ENCODE results near the gene SPR.
A peak's percentile ranks its signal among the peaks of the same experiment; 100 is the strongest.

The SPR gene

DNA sequence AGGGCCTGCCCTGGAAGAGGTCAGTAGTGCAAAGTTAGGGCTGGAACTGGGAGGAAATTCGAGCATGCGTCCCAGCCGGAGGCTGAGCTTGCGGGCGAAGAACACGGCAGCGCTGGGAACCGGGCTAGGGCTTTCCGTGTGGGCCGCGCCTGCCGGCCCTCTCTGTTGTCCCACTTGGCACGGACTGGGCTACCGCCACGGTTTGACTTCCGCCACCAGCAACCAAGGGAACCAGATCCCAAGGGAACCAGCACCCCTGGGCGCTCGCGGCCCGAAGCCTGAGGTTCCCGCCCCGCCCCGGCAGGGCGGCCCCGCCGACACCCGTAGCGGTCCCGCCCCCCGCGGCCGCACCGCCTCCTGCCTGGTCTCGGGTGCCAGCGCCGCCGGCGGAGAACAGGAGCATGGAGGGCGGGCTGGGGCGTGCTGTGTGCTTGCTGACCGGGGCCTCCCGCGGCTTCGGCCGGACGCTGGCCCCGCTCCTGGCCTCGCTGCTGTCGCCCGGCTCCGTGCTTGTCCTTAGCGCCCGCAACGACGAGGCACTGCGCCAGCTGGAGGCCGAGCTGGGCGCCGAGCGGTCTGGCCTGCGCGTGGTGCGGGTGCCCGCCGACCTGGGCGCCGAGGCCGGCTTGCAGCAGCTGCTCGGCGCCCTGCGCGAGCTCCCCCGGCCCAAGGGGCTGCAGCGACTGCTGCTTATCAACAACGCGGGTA lies at the start of gene SPR:
SPR (plus strand) TSS at position 377 of the 708 bp plus-strand sequence; CDS start at position 402, 25 bp downstream.
- peak within 1 kb of the TSS; percentile 74 for H3K9ac ChIP-seq (ENCODE audit: insufficient read length)
- DNase-seq (ENCODE audit: low read depth, low spot score): no peak
- no peak within 1 kb of the TSS for H3K27ac ChIP-seq
- no peaks in the 10 kb centered on the region for H3K9me3 ChIP-seq (ENCODE audit: low read depth, low read length)
- H3K36me3 ChIP-seq (ENCODE audit: insufficient read depth, low read length): peaks cover 4% of the 10 kb centered on the region; the same call in 1 of the 2 replicates
- TF ChIP-seq POLR2AphosphoS5 (IDR thresholded peaks at IDR 0.05; ENCODE audit: borderline replicate concordance, low read depth, low read length) (no peak; the same call in 1 of the 2 replicates), FOXP2 (optimal IDR thresholded peaks at IDR 0.05; ENCODE audit: control extremely low read depth, extremely low read length, insufficient read depth) (no peak), EZH2 (IDR thresholded peaks at IDR 0.05) (no peak)
- peak within 1 kb of the TSS; percentile 97 for H3K4me3 ChIP-seq

DNA sequence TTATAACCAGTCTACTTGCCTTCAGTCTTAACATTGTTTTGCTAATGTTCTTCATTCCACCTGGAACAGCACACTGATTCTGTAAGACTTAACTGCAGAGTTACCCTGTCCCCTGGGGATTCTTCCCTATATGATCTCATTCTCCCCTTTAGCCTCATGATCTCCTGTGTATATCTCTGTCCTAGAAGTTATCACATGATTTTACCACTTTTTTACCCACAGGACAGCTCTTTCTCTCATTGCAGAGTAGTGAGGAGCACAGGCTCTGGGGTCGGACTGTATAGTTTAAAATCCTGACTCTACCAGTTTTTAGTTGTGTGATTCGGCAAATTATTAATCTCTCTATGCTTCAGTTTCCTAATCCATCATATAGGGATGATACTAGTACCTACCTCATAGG lies 47.1 kb upstream of the SPR start:
- no peak for DNase-seq (ENCODE audit: low read depth, low spot score)
- H3K27ac ChIP-seq: no peak overlapping the region
- TF ChIP-seq POLR2AphosphoS5 (IDR thresholded peaks at IDR 0.05; ENCODE audit: borderline replicate concordance, low read depth, low read length) (no peak), FOXP2 (optimal IDR thresholded peaks at IDR 0.05; ENCODE audit: control extremely low read depth, extremely low read length, insufficient read depth) (no peak), EZH2 (IDR thresholded peaks at IDR 0.05) (no peak)

DNA sequence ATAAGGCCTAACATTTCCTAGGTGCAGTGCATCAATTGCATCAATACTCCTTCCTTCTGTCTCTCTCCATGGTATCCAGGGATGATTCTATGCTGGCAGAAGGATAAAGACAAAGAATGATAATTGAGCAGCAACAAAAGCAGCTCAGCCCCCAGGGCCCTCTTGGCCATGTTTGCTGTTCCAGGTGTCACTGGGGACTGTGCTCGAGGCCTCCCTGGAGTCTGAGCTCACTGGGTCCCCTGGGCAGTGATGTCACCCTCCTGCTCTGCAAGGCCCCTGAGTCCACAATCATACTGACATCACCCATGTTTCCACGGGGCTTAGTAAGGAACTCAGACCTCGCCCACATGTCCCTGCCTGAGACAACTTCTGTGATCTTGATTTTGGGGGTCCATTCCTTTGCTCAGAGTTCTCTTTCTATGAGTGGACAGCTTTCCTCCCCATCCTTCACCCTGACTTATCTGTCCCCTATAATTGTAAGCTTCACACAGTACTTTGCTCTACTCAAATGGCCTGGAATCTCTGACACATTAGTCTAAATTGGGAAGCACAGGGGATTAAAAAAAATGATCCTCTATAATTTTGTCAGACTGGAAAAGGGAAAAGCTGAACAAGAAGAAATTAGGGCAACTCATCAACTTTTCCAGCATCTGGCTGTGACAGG lies 45.6 kb upstream of the SPR start:
- H3K9ac ChIP-seq (ENCODE audit: insufficient read length): no peak overlapping the region
- TF ChIP-seq EZH2 (IDR thresholded peaks at IDR 0.05) (no peak), POLR2AphosphoS5 (IDR thresholded peaks at IDR 0.05; ENCODE audit: borderline replicate concordance, low read depth, low read length) (no peak)
- no peak overlapping the region for H3K4me3 ChIP-seq
- H3K36me3 ChIP-seq (ENCODE audit: insufficient read depth, low read length): no peaks in the 10 kb centered on the region
- no peak for DNase-seq (ENCODE audit: low read depth, low spot score)
- no peaks in the 10 kb centered on the region for H3K9me3 ChIP-seq (ENCODE audit: low read depth, low read length)
- no peak overlapping the region for H3K27ac ChIP-seq

More for the DNA sequence above, 47.1 kb upstream of the SPR start:
- Histone ChIP-seq H3K9ac (ENCODE audit: insufficient read length) (no peak overlapping the region), H3K9me3 (ENCODE audit: low read depth, low read length) (no peaks in the 10 kb centered on the region), H3K36me3 (ENCODE audit: insufficient read depth, low read length) (no peaks in the 10 kb centered on the region), H3K4me3 (no peak overlapping the region)

DNA sequence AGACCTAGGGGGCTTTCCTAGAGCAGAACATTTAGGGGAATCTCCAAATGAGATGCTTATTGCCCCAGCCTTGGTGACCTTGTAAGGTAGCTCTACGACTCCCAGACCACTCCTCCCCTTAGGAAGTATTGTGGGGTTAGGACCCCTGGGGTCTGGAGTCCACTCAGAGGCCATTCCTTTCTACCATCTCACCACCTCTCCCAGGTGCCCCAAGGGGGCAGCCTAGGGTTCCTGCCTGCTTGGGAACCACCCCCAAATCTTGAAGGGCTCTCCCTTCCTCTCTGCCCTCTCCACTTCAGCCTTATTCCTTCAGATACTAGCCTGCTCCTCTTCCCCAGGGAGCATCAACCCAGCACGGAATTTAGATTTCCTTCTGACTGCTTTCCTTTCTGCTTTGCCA lies 43.9 kb upstream of the SPR start:
- H3K4me3 ChIP-seq: no peak overlapping the region
- H3K9ac ChIP-seq (ENCODE audit: insufficient read length): no peak overlapping the region
- no peaks in the 10 kb centered on the region for H3K36me3 ChIP-seq (ENCODE audit: insufficient read depth, low read length)
- no peak overlapping the region for H3K27ac ChIP-seq
- no peaks in the 10 kb centered on the region for H3K9me3 ChIP-seq (ENCODE audit: low read depth, low read length)
- no peak for DNase-seq (ENCODE audit: low read depth, low spot score)
- TF ChIP-seq FOXP2 (optimal IDR thresholded peaks at IDR 0.05; ENCODE audit: control extremely low read depth, extremely low read length, insufficient read depth) (no peak), POLR2AphosphoS5 (IDR thresholded peaks at IDR 0.05; ENCODE audit: borderline replicate concordance, low read depth, low read length) (no peak), EZH2 (IDR thresholded peaks at IDR 0.05) (no peak)

DNA sequence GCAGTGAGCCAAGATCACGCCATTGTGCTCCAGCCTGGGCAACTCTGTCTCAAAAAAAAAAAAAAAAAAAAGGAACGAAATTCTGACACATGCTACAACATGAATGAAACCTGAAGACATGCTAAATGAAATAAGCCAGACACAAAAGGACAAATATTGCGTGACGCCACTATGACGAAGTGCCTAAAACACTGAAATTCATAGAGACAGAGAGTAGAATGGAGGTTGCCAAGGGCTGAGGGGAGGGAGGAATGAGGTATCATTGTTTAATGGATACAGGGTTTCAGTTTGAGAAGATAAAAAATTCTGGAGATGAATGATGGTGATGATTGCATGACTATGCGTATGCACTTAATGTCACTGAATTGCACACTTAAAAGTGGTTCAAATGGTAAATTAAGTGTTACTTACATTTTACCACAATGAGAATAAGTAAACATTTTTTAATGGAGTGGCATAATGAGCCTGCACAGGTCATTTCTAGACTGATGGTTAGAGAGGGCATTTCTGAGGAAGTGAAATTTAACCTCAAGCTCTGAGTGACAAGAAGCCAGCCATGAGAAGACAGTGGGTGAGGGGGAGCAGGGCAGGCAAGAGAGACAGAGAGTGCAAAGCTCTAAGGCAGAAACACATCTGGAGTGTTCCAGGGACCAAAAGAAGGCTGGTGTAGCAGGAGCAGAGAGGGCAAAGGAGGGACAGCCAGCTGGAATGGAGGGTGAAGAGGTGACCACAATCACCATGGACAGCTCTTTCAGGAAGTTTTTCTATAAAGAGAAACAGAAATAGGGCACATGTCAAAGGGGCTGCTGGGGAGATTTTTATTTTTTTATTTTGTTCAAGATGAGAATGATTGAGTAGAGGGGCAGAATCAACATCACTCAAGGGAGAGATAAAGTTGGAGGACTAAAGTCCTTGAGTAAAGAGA lies 40.8 kb upstream of the SPR start:
- no peak for DNase-seq (ENCODE audit: low read depth, low spot score)
- Histone ChIP-seq H3K4me3 (no peak overlapping the region), H3K9ac (ENCODE audit: insufficient read length) (no peak overlapping the region), H3K27ac (no peak overlapping the region), H3K36me3 (ENCODE audit: insufficient read depth, low read length) (no peaks in the 10 kb centered on the region), H3K9me3 (ENCODE audit: low read depth, low read length) (no peaks in the 10 kb centered on the region)
- no peak for TF ChIP-seq POLR2AphosphoS5 (IDR thresholded peaks at IDR 0.05; ENCODE audit: borderline replicate concordance, low read depth, low read length)
- no peak for TF ChIP-seq FOXP2 (optimal IDR thresholded peaks at IDR 0.05; ENCODE audit: control extremely low read depth, extremely low read length, insufficient read depth)
- no peak for TF ChIP-seq EZH2 (IDR thresholded peaks at IDR 0.05)

DNA sequence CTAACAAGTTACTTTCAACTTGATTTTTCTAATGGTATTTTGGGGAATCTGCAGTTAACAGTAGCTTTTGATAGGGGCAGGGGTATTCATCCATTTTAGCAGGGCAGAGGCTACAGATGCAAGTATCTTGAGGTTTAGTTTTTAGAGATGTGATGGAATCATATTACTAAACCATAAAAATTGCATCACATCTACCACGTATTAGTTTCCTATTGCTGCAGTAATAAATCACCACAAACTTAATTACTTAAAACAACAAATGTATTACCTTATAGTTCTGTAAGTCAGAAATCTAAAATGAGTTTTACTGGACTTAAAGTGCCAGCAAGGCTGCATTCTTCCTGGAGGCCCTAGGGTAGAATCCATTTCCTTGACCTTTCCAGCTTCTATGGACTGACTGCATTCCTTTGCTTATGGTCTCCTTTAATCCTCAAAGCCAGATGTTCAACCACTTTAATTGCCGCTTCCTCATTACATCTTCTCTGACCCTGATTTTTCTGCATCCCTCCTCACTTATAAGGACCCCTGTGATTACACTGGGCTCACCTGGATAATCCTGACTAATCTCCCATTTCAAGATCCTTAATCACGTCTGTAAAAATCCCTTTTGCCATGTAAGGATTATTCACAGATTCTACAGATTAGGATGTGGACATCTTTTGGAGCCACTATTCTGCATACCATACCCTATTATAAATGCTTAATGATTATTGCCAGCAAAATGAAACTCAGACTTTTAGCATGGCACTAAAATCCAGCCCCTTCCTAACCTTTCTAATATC lies 39.5 kb upstream of the SPR start:
- H3K9ac ChIP-seq (ENCODE audit: insufficient read length): no peak overlapping the region
- H3K9me3 ChIP-seq (ENCODE audit: low read depth, low read length): no peaks in the 10 kb centered on the region
- no peak for DNase-seq (ENCODE audit: low read depth, low spot score)
- H3K27ac ChIP-seq: no peak overlapping the region
- TF ChIP-seq POLR2AphosphoS5 (IDR thresholded peaks at IDR 0.05; ENCODE audit: borderline replicate concordance, low read depth, low read length) (no peak), FOXP2 (optimal IDR thresholded peaks at IDR 0.05; ENCODE audit: control extremely low read depth, extremely low read length, insufficient read depth) (no peak), EZH2 (IDR thresholded peaks at IDR 0.05) (no peak)
- no peak overlapping the region for H3K4me3 ChIP-seq
- H3K36me3 ChIP-seq (ENCODE audit: insufficient read depth, low read length): no peaks in the 10 kb centered on the region

DNA sequence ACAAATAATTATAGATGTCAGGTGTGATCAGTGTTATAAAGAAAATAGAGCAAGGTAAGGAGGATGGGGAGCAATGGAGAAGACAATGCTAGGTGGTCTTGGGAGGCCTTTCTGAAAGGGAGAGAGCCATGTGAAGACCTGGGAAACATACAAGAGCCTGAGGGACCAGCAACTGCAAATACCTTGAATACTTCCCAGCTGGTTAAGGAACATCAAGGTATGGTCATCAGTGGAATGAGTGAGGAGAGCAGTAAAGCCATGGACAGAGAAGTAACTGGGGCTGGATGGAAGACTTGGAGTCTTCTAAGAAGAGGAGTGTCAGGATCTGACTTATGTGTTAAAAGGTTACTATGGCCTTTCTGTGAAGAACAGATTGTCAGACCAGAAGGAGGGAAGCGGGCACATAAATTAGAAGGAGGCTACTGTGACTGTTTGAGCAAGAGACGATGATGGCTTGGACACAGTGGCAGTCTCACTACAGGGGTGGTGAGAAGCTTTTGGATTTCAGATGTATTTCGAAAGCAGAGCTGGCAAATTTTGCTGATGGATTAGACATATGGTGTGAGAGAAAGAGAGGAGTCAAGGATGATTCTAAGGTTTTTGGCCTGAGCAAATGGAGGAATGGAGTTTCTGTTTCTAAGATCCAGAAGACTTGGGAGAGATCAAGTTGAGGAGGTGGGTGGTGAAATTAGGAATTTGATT lies 38.6 kb upstream of the SPR start:
- H3K36me3 ChIP-seq (ENCODE audit: insufficient read depth, low read length): no peaks in the 10 kb centered on the region
- no peaks in the 10 kb centered on the region for H3K9me3 ChIP-seq (ENCODE audit: low read depth, low read length)
- H3K27ac ChIP-seq: no peak overlapping the region
- H3K4me3 ChIP-seq: no peak overlapping the region
- no peak for DNase-seq (ENCODE audit: low read depth, low spot score)
- no peak overlapping the region for H3K9ac ChIP-seq (ENCODE audit: insufficient read length)
- no peak for TF ChIP-seq EZH2 (IDR thresholded peaks at IDR 0.05)
- no peak for TF ChIP-seq FOXP2 (optimal IDR thresholded peaks at IDR 0.05; ENCODE audit: control extremely low read depth, extremely low read length, insufficient read depth)
- TF ChIP-seq POLR2AphosphoS5 (IDR thresholded peaks at IDR 0.05; ENCODE audit: borderline replicate concordance, low read depth, low read length): no peak
